ENCODE measurements around the gene GNAZ.

Gene GNAZ

DNA sequence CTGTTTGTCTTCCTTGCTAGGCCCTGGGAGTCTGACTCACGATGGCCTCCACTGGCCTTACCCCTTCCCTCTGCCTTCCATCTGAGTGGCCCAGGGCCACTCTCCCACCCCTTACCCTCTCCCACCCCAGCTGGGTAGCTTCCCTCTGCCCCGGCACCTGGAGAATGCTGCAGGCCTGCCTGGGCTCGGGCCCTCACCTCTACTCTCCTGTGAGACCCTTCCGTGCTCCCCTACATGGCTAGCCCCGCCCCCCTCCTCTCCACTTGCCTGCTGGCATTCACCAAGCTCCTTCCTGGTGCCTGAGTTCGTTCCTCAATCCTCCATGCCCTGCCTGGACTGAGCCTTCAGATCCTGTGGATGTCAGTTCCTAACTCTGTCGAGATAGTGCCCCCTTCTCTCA lies 83.7 kb downstream of the GNAZ start:
- no peak for DNase-seq (ENCODE audit: low read depth in 2 of 2)

GRCh38 chr22:23154461-23154860 lies 84.1 kb downstream of the GNAZ start:
- no peak for DNase-seq (ENCODE audit: low read depth in 2 of 2)

- DNase-seq (ENCODE audit: low read depth in 2 of 2): no peak
Measured at GRCh38 chr22:23155143-23155542, 84.8 kb downstream of the GNAZ start.

DNA sequence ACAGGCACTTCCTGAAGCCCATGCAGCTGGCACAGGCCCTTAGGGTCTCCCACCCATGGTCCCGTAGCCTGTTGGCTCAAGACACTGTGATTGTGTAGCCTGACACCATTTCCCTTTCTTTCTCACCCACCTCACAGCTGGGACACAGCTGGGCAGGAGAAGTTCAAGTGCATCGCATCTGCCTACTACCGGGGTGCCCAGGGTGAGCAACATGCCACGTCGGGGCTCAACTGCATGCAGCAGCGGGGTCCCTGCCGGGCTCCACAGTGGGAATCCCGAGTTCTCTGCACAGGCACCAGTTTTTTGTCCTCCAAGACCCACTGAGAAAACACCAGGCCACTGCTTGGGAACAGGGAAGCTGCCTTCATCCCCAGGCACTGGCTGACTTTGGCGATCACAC lies 85.5 kb downstream of the GNAZ start:
- no peak for DNase-seq (ENCODE audit: low read depth in 2 of 2)

- no peak for DNase-seq (ENCODE audit: low read depth in 2 of 2)
Measured at GRCh38 chr22:23156286-23156685, 86.0 kb downstream of the GNAZ start.

DNA sequence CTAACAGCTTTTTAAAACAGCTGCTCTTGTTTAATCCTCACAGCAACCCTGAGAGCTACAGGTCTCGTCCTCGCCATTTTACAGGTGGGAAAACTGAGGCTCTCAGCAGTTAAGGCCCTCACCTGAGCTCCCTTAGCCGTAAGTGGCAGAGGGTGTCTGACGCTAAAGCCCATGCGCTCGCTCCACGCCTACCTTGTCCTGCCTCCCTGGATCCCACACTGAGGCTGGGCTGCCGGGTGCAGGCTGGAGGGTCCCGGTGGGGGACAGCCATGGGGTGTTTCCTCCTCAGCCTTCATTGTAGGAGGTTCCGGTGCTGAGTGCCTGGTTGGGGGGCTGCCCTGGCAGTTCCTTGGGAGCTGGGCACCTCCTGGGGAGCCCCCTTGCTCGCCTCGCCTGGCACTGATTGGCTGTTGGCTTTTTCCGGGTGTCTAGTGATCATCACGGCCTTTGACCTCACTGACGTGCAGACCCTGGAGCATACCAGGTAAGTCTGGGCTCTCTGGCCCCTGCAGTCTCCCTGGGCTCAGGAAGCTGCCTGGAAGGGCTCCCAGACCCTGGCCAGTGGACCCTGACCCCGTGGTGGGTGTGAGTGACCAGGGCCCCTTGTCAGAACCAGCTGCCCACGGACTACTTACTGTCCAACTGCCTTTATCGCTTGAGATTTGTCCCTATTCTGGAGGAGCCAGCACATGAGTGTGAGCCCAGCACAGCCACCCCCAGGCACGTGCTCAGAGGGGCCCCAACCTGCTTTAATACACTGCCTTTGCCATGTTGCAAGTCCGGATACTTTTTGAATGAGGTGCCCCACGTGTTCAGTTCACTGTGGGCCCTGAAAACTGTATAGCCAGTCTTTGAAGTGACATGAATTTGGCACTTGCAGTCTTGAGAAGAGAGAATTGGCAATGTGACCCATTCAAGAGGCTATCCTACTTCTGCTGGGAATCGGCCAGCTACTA lies 87.5 kb downstream of the GNAZ start:
- no peak for DNase-seq (ENCODE audit: low read depth in 2 of 2)

- no peak for DNase-seq (ENCODE audit: low read depth in 2 of 2)
Measured at GRCh38 chr22:23158516-23159290, 88.4 kb downstream of the GNAZ start.

GRCh38 chr22:23159291-23159630 lies 88.9 kb downstream of the GNAZ start:
- DNase-seq (ENCODE audit: low read depth in 2 of 2): no peak

DNA sequence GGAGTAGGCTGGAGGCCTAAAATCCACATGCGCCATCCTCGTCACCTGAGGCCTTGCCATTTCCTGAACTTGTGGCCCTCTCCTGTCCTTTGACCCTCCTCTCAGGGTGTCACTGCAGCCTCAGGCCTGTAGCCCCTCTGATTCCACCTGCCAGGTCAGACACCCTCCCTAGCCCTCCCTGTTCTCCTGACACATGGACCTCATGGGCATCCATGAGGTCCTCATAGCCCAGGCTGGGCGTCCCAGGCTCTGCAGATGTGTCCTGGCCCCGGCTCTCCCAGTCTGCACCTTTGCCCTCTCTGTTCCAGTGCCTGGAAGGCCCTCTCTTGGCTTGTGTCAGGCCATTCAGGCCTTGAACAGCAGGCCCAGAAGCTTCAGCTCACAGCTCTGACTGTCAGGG lies 90.7 kb downstream of the GNAZ start:
- DNase-seq (ENCODE audit: low read depth in 2 of 2): no peak

- DNase-seq (ENCODE audit: low read depth in 2 of 2): no peak
Measured at GRCh38 chr22:23161574-23161973, 91.3 kb downstream of the GNAZ start.

DNA sequence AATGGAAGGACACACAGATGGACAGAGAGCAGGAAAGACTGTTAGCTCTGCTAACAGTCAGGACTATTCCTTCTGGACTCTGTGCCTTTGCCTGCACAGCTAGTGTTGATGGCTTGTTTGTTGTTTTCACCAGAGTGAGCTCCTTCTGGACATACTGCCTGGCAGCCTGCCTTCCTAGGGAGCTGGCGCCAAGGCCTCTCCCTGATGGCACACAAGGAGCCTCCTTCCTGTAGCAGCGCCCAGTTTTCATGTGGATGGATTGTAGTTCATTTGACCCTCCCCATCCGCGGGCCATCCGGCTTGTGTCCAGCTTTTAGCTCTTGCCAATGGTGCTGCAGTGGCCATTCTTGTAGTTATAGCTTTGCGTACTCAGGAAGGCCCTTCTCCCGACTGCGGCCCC lies 93.3 kb downstream of the GNAZ start:
- DNase-seq (ENCODE audit: low read depth in 2 of 2): no peak

DNA sequence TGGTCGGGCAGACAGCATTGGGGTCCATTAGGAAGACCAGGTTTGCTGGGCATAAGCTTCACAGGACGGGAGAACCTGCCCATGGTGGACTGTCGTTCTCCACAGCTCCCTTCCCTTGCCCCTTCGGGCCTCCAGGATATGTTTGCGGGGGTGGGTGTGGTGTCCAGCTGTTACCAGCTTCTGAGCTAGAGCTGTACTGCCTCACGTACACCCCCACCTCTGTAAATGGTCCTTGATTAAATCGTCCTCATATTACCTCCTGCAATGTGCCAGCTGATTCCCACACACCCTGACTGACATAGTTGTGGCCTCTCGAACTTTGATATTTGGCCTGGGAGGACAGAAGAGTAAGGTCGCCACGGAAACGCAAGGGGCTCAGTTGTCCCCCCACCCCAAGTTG lies 93.8 kb downstream of the GNAZ start:
- DNase-seq (ENCODE audit: low read depth in 2 of 2): no peak

GRCh38 chr22:23166042-23166831 lies 95.9 kb downstream of the GNAZ start:
- DNase-seq (ENCODE audit: low read depth in 2 of 2): no peak

DNA sequence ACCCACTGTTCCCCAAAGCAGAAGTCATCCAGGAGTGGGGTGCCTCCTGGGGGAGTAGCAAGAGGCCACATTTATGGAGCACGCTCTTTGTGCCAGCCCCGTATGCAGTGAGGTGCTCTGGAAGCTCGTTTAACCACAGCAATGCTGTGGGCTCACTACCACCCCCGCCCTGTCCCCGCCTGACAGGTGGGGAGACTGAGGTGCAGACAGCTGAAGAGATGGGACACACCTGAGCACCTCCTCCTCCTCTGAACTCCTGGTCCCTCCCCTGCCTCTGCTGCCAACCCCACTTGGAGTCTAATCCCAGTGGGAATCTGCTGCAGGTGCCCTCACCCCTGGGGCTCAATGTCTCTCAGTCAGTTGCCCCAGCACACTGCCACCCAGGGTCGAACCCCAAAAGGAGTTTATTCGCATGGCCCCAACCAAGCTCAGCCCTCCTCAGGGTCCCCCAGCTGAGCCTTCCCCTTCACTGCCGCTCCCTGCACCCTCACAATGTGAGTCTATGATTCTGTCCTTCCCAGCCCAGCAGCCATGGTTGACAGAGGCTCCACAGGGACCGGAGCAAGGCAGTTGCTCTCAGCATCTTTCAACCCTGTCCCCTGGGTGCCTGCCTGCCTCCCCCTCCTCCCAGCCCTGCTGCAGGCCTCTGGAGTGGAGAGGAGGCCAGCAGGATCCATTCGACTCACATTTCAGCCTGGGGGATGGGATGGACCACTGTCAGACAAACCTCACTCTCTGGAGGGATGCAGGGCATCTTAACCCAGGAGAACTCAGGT lies 96.7 kb downstream of the GNAZ start:
- no peak for DNase-seq (ENCODE audit: low read depth in 2 of 2)

- DNase-seq (ENCODE audit: low read depth in 2 of 2): no peak
Measured at GRCh38 chr22:23168391-23169042, 98.2 kb downstream of the GNAZ start.

GRCh38 chr22:23169043-23169406 lies 98.7 kb downstream of the GNAZ start:
- DNase-seq (ENCODE audit: low read depth in 2 of 2): no peak

All from stimulated activated CD8-positive, alpha-beta memory T cell treated with anti-CD3 and anti-CD28 coated beads, Interleukin-2, amount 100 ng/mL, for 1 hour (primary cell).